Panc1 (cell line): Measurements from ENCODE around the gene PCYT1B. TPM values are rescaled to one million over a fixed set of nuclear protein-coding genes. Genes with fewer than 3 reads are reported as not detected.
A peak's percentile ranks its signal among the peaks of the same experiment; 100 is the strongest.

ENCODE experiments used
- ATAC-seq: fragments of 200-7000 bp; cut with Tn5 transposase; 2 replicates; pipeline ENCODE4 v1.9.1; 2020; ENCODE audit warnings: mild to moderate bottlenecking, moderate library complexity
- BruUV-seq: library from RNA; stranded (reverse); fragments of 400-500 nt; replicated peaks from 2 replicates; lab custom pipeline; 2021; lab: Mats Ljungman, UMichigan
- CTCF ChIA-PET: fragments of 300-600 bp; sonication (Branson Sonifier 250); formaldehyde crosslinking; loops from one replicate; lab custom pipeline; 2022; ENCODE audit warnings: antibody characterized with exemption; lab: Charles Lee
- POLR2A ChIA-PET: fragments of 300-600 bp; sonication (Branson Sonifier 250); formaldehyde crosslinking; loops from one replicate; lab custom pipeline; 2022; ENCODE audit warnings: antibody characterized with exemption; lab: Charles Lee
- DNase-seq: peaks from one replicate; pipeline ENCODE4 v3.0.0-alpha.2; 2010; ENCODE audit warnings: low read depth, low spot score
- H3K27ac ChIP-seq: 2 replicates; pipeline ENCODE4 v1.5.1; 2011; ENCODE audit warnings: mild to moderate bottlenecking, low read length, inconsistent platforms
- H3K27me3 ChIP-seq: fragments of 200-500 bp; sonication (Bioruptor generic); 2 replicates; pipeline ENCODE4 v1.6.0; 2014; ENCODE audit warnings: low read length, inconsistent platforms; ENCODE audit not compliant: control insufficient read depth, insufficient read depth
- H3K36me3 ChIP-seq: fragments of 200-500 bp; sonication (Bioruptor generic); 2 replicates; pipeline ENCODE4 v1.5.1; 2014; ENCODE audit warnings: inconsistent platforms, mild to moderate bottlenecking, low read length, moderate library complexity; ENCODE audit not compliant: control insufficient read depth, insufficient read depth
- H3K4me1 ChIP-seq: 2 replicates; pipeline ENCODE4 v1.5.1; 2011; ENCODE audit warnings: inconsistent platforms, mild to moderate bottlenecking, low read length, moderate library complexity; ENCODE audit not compliant: control insufficient read depth, insufficient read depth
- H3K4me3 ChIP-seq, 2 experiments: 2 replicates each; pipeline ENCODE4 v1.5.1; 2011 to 2012; ENCODE audit warnings: low read depth in 2 of 2, low read length in 2 of 2, mild to moderate bottlenecking in 2 of 2, inconsistent platforms in 1 of 2, moderate library complexity in 1 of 2
- H3K9me3 ChIP-seq: fragments of 200-500 bp; sonication (Bioruptor generic); 2 replicates; pipeline ENCODE4 v1.5.1; 2014; ENCODE audit warnings: low read depth, mild to moderate bottlenecking, inconsistent platforms, low read length, moderate library complexity; ENCODE audit not compliant: control insufficient read depth, insufficient read depth
- POLR2AphosphoS5 ChIP-seq: IDR thresholded peaks from 2 replicates; pipeline ENCODE4 v1.6.1; 2012; ENCODE audit warnings: mild to moderate bottlenecking, low read depth, low read length, moderate library complexity
- REST ChIP-seq, 2 experiments: IDR thresholded peaks; 2 replicates each; pipeline ENCODE4 v1.6.1; 2011 to 2012; ENCODE audit warnings: low read depth in 2 of 2, control low read depth in 1 of 2, low read length in 1 of 2, mild to moderate bottlenecking in 1 of 2, moderate library complexity in 1 of 2; ENCODE audit not compliant: insufficient read depth in 1 of 2
- SIN3A ChIP-seq: IDR thresholded peaks from 2 replicates; pipeline ENCODE4 v1.6.1; 2012; ENCODE audit warnings: low read depth, mild to moderate bottlenecking, low read length, moderate library complexity, borderline replicate concordance; ENCODE audit not compliant: insufficient read depth
- TCF7L2 ChIP-seq: IDR thresholded peaks from 2 replicates; pipeline ENCODE4 v1.6.1; 2011; ENCODE audit warnings: mild to moderate bottlenecking, low read depth, low read length, inconsistent platforms
- in situ Hi-C: cut with HindIII; loops from 2 replicates; pipeline ENCODE4 v1.10.0; 2016; ENCODE audit warnings: low sequenced_read_pairs, low pct_unique_long_range_greater_than_20kb
- intact Hi-C: fragments of 100-400 bp; cut with micrococcal nuclease; formaldehyde crosslinking; loops from one replicate; pipeline ENCODE4 v1.10.0; 2022; ENCODE audit not compliant: unreplicated experiment
- total RNA-seq: library from RNA; stranded (reverse); gene quantifications from one replicate; pipeline ENCODE4 v1.2.1, GENCODE V29; 2021; ENCODE audit not compliant: unreplicated experiment
- TF ChIP-seq, protein P1 (sequence below): fragments of 450-650 bp; IDR thresholded peaks from 2 replicates; pipeline ENCODE4 v1.5.1; 2017; ENCODE audit warnings: mild to moderate bottlenecking

PCYT1B gene
- total RNA-seq, 1 experiment from 2014 or later: 0.03 TPM

GRCh38 chrX:24563291-24564010, 83.7 kb downstream of the PCYT1B start:
- no peaks in the 10 kb centered on the region for H3K36me3 ChIP-seq
- ATAC-seq (no peak), DNase-seq (no peak)
- intact Hi-C loops: no loop called here
- H3K27me3 ChIP-seq: no peaks in the 10 kb centered on the region
- no peaks in the 10 kb centered on the region for H3K4me1 ChIP-seq
- H3K27ac ChIP-seq: no peak overlapping the region
- TF ChIP-seq, protein P1, sequence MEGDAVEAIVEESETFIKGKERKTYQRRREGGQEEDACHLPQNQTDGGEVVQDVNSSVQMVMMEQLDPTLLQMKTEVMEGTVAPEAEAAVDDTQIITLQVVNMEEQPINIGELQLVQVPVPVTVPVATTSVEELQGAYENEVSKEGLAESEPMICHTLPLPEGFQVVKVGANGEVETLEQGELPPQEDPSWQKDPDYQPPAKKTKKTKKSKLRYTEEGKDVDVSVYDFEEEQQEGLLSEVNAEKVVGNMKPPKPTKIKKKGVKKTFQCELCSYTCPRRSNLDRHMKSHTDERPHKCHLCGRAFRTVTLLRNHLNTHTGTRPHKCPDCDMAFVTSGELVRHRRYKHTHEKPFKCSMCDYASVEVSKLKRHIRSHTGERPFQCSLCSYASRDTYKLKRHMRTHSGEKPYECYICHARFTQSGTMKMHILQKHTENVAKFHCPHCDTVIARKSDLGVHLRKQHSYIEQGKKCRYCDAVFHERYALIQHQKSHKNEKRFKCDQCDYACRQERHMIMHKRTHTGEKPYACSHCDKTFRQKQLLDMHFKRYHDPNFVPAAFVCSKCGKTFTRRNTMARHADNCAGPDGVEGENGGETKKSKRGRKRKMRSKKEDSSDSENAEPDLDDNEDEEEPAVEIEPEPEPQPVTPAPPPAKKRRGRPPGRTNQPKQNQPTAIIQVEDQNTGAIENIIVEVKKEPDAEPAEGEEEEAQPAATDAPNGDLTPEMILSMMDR: no peak
- no peak for TF ChIP-seq REST (IDR thresholded peaks at IDR 0.05; ENCODE audit: insufficient read depth in 1 of 2, low read depth in 2 of 2, low read length in 1 of 2)
- no peak for TF ChIP-seq POLR2AphosphoS5
- TF ChIP-seq SIN3A: no peak
- TF ChIP-seq TCF7L2: no peak
- H3K4me3 ChIP-seq: no peak overlapping the region
- BruUV-seq: no TSS peak
- in situ Hi-C loops: no loop called here
- CTCF ChIA-PET: no interaction called here
- POLR2A ChIA-PET: no interaction called here
- H3K9me3 ChIP-seq: no peaks in the 10 kb centered on the region

DNA sequence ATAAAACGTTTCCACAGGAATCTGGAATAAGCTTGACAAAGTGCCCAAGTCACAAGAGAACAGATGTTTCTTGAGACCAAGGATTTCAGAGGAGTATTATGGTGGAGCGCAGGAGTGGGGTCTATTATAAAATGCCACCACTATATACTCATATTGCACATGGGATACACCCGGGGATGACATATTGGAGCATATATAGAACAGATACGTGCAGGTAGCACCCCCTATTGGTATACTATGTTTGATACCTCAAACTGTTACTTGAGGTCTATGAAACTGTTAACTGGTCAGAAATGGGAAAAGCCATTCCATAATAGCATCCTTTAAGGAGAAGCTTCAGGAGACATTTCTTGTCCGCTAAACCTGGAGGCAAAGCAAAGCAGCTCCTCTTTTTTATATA, 86.0 kb downstream of the PCYT1B start:
- H3K27me3 ChIP-seq: no peaks in the 10 kb centered on the region
- H3K4me1 ChIP-seq: no peaks in the 10 kb centered on the region
- in situ Hi-C loops: no loop called here
- DNase-seq (no peak), ATAC-seq (no peak)
- no peaks in the 10 kb centered on the region for H3K9me3 ChIP-seq
- H3K36me3 ChIP-seq: no peaks in the 10 kb centered on the region
- CTCF ChIA-PET: no interaction called here
- TF ChIP-seq TCF7L2: no peak
- TF ChIP-seq, protein P1: peak; percentile 34; the same call in 1 of the 2 replicates
- no peak overlapping the region for H3K27ac ChIP-seq
- intact Hi-C loops: no loop called here
- POLR2A ChIA-PET: no interaction called here
- H3K4me3 ChIP-seq: no peak overlapping the region
- no TSS peak for BruUV-seq
